ENCODE results near the gene C6orf15.

Gene C6orf15

GRCh38 chr6:31065556-31065955 lies 46.8 kb downstream of the C6orf15 start:
- DNase-seq, result no peak

- DNase-seq, result no peak
These were observed 48.4 kb downstream of the C6orf15 start for GRCh38 chr6:31063906-31064435.

Data from DMS153 (cell line).